Measurements from ENCODE around the gene CIB1.

DNA sequence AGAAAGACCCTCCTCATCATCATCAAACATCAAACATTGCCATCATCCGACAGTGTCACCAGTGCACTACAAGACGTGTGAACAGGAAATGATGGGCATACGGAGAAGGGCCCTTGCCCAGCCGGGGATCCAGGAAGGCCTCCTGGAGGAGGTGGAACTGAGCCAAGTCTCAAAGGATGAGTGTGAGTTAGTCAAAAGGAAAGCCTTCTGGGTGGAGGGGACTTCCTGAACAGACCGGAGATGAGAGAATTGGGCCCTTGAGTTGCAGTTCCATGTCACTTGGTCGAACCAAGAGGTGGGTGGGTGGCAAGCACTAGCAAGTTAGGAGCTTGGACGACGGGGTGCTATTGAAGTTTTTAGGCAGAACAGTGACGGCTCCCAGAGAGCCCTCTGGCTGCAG is 24.1 kb downstream of the CIB1 start:
- TF ChIP-seq, protein P1, sequence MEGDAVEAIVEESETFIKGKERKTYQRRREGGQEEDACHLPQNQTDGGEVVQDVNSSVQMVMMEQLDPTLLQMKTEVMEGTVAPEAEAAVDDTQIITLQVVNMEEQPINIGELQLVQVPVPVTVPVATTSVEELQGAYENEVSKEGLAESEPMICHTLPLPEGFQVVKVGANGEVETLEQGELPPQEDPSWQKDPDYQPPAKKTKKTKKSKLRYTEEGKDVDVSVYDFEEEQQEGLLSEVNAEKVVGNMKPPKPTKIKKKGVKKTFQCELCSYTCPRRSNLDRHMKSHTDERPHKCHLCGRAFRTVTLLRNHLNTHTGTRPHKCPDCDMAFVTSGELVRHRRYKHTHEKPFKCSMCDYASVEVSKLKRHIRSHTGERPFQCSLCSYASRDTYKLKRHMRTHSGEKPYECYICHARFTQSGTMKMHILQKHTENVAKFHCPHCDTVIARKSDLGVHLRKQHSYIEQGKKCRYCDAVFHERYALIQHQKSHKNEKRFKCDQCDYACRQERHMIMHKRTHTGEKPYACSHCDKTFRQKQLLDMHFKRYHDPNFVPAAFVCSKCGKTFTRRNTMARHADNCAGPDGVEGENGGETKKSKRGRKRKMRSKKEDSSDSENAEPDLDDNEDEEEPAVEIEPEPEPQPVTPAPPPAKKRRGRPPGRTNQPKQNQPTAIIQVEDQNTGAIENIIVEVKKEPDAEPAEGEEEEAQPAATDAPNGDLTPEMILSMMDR (IDR thresholded peaks at IDR 0.05; ENCODE audit: poor library complexity): no peak
- TF ChIP-seq EZH2 (IDR thresholded peaks at IDR 0.05; ENCODE audit: borderline replicate concordance) (no peak), EZH2phosphoT487 (IDR thresholded peaks at IDR 0.05; ENCODE audit: low read depth, severe bottlenecking, unreplicated experiment) (no peak)
